Central memory CD8-positive, alpha-beta T cell (primary cell): ENCODE results near the gene CXCR5.
A peak's percentile ranks its signal among the peaks of the same experiment; 100 is the strongest.
"Not testable (repeated sequence)": the region's sequence is repeated elsewhere in the genome, so short reads cannot be mapped to it uniquely, and the experiment has no call there.

ENCODE experiments used
- ATAC-seq: fragments of 150-1000 bp; cut with Tn5 transposase; replicated peaks from 2 replicates; pipeline ENCODE4 v1.10.0; 2022; ENCODE audit warnings: mild to moderate bottlenecking, moderate FRiP score, moderate number of reproducible peaks; ENCODE audit not compliant: poor library complexity, severe bottlenecking; ENCODE audit errors: extremely low read depth
- DNase-seq, 2 donors: peaks; one replicate each; pipeline ENCODE4 v3.0.0; 2021; ENCODE audit warnings: low spot score in 2 of 2
- H3K27ac Mint-ChIP-seq: one replicate; pipeline ENCODE4 v1.8.0; 2022; ENCODE audit warnings: low read depth, mild to moderate bottlenecking, moderate library complexity, mixed read lengths
- H3K27me3 Mint-ChIP-seq: one replicate; pipeline ENCODE4 v1.8.0; 2022; ENCODE audit warnings: mixed read lengths
- H3K36me3 Mint-ChIP-seq: one replicate; pipeline ENCODE4 v1.8.0; 2022; ENCODE audit warnings: mild to moderate bottlenecking, moderate library complexity, mixed read lengths; ENCODE audit not compliant: insufficient read depth
- H3K4me1 Mint-ChIP-seq: one replicate; pipeline ENCODE4 v1.8.0; 2022; ENCODE audit warnings: mixed read lengths
- H3K4me3 Mint-ChIP-seq: one replicate; pipeline ENCODE4 v1.8.0; 2022; ENCODE audit warnings: mild to moderate bottlenecking, moderate library complexity, mixed read lengths
- H3K9me3 Mint-ChIP-seq: one replicate; pipeline ENCODE4 v1.8.0; 2022; ENCODE audit warnings: mixed read lengths

Gene CXCR5, protein sequence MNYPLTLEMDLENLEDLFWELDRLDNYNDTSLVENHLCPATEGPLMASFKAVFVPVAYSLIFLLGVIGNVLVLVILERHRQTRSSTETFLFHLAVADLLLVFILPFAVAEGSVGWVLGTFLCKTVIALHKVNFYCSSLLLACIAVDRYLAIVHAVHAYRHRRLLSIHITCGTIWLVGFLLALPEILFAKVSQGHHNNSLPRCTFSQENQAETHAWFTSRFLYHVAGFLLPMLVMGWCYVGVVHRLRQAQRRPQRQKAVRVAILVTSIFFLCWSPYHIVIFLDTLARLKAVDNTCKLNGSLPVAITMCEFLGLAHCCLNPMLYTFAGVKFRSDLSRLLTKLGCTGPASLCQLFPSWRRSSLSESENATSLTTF

DNA sequence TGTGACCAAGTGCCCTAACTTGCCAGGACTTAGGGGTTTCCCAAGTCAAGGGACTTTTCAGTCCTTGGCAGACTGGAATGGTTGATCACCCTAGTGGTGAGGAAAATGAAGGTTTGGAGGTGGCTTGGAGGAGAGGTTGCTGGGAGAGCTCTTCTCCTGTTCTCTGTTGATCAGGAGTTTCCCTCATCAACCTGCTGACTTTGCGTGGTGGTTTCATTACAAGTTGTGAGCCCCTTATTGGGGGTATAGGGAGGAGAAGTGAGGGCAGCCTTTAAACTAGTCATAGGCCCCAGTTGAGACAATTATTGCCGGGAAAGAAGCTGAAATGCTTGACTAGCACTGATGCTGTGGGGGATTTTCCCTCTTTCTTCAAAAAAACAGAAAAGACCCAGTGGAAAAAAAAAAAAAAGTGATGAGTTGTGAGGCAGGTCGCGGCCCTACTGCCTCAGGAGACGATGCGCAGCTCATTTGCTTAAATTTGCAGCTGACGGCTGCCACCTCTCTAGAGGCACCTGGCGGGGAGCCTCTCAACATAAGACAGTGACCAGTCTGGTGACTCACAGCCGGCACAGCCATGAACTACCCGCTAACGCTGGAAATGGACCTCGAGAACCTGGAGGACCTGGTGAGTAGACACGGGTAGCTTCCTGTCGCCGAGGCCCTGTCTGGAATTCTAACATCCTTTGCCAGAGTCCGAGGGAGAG lies at the start of gene CXCR5:
Gene CXCR5 (plus strand): TSS at position 525 of the 704 bp plus-strand sequence. CDS start 50 bp downstream, at position 575.
- Mint-ChIP-seq H3K36me3 (peaks cover 23% of the 10 kb centered on the region), H3K27ac (peak within 1 kb of the TSS; percentile 88), H3K4me1 (peaks cover 74% of the 10 kb centered on the region), H3K4me3 (peak within 1 kb of the TSS; percentile 89), H3K9me3 (no peaks in the 10 kb centered on the region), H3K27me3 (no peaks in the 10 kb centered on the region)
- DNase-seq (peak in 1 of 2 donors; percentile 54), ATAC-seq (peak; percentile 66)

GRCh38 chr11:118834427-118835028 lies 49.2 kb upstream of the CXCR5 start:
- DNase-seq (no peak), ATAC-seq (peak; percentile 56)
- Mint-ChIP-seq H3K4me3 (peak overlapping the region; percentile 73), H3K27me3 (no peaks in the 10 kb centered on the region), H3K4me1 (peaks cover 17% of the 10 kb centered on the region), H3K36me3 (peaks cover 3% of the 10 kb centered on the region), H3K9me3 (no peaks in the 10 kb centered on the region), H3K27ac (peak overlapping the region; percentile 88)

- peaks cover 33% of the 10 kb centered on the region for H3K4me1 Mint-ChIP-seq
- no peak for ATAC-seq
- no peak overlapping the region for H3K27ac Mint-ChIP-seq
- H3K9me3 Mint-ChIP-seq: no peaks in the 10 kb centered on the region
- peaks cover 3% of the 10 kb centered on the region for H3K36me3 Mint-ChIP-seq
- no peak for DNase-seq
- H3K27me3 Mint-ChIP-seq: no peaks in the 10 kb centered on the region
- H3K4me3 Mint-ChIP-seq: no peak overlapping the region
These were observed 45.8 kb upstream of the CXCR5 start for GRCh38 chr11:118837868-118838267.

DNA sequence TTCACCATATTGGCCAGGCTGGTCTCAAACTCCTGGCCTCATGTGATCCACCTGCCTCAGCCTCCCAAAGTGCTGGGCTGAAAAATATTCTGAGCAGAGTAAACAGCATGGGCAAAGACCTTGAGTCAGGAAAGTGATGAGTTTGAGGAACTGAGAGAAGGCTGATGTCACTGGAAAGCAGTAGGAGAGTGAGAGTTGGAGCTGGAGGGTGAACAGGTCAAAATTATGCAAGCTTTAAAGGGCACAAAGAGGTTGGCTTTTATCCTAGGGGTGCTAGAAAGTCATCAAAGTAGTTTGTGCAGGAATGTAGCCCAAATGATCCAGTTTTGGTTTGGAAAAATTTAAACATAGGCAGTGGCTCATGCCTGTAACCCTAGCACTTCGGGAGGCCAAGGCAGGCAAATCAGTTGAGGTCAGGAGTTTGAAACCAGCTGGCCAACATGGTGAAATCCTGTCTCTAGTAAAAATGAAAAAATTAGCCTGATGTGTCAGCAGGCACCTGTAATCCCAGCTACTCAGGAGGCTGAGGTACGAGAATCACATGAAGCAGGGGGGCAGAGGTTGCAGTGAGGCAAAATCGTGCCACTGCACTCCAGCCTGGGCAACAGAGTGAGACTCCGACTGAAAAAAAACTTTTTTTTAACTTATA lies 44.7 kb upstream of the CXCR5 start:
- no peak for ATAC-seq
- no peak for DNase-seq
- H3K4me3 Mint-ChIP-seq: no peak overlapping the region
- H3K27me3 Mint-ChIP-seq: no peaks in the 10 kb centered on the region
- H3K27ac Mint-ChIP-seq: no peak overlapping the region
- no peaks in the 10 kb centered on the region for H3K9me3 Mint-ChIP-seq
- H3K4me1 Mint-ChIP-seq: peaks cover 24% of the 10 kb centered on the region
- peaks cover 2% of the 10 kb centered on the region for H3K36me3 Mint-ChIP-seq

DNA sequence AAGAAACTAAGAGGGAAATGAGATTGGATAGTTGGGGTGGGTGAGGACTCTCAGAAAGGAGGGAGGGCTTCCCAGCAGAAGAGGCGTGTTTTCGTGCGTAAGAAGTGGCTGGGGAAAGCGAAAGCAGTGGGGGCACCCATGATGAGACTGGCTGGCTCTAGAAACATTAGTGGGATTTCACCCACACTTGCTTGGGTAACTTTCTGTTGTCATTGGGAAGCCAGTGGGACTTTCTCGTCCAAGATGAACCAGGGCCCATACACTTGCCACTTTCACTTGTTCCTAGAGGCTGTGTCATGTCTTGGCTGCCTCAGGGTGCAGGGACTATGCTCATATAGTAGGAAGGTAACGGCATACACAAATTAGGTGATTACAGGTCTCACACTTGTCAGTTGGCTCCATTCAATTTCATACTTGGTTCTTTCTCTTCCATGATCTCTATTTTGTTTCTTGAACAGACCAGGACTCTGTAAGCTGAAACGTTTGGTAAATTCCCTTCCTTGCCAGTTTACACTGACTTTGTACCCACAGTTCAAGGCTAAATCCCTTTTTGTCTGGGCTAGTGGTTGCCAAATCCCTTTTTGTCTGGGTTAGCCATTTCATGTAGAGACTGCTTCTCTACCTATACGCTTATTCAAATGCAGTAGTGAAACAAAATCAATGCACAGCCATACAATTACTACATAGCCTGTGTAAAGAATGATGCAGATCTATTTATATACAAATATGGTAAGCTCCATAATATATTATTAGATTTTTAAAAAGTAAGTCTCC lies 42.0 kb upstream of the CXCR5 start:
- H3K4me1 Mint-ChIP-seq: peaks cover 15% of the 10 kb centered on the region
- peak overlapping the region; percentile 83 for H3K4me3 Mint-ChIP-seq
- no peaks in the 10 kb centered on the region for H3K27me3 Mint-ChIP-seq
- DNase-seq: peak in 1 of 2 donors; percentile 51
- H3K9me3 Mint-ChIP-seq: no peaks in the 10 kb centered on the region
- H3K36me3 Mint-ChIP-seq: no peaks in the 10 kb centered on the region
- peak overlapping the region; percentile 93 for H3K27ac Mint-ChIP-seq
- peak; percentile 97 for ATAC-seq

DNA sequence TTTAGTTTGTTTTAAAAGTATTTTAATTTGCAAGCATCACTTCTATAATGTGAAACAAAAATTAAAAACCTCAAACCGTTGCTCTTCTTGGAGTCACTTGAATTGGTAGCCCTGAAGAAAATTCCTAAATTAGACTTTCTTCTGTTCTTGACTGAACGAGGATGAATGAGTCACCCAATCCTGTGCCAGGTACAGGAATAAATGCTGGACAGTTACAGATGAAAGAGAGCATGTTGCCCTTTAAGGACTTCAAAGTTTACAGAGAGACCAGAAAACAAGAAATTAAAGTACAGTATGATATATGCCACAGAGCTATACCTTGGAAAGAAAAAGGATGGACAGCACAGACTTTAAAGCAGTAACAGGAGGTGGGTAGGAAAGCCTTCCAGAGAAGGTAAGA lies 41.3 kb upstream of the CXCR5 start:
- peak overlapping the region; percentile 93 for H3K27ac Mint-ChIP-seq

GRCh38 chr11:118842843-118843242 lies 40.8 kb upstream of the CXCR5 start:
- not testable (repeated sequence) for H3K4me3 Mint-ChIP-seq, H3K36me3 Mint-ChIP-seq, H3K9me3 Mint-ChIP-seq, ATAC-seq, DNase-seq, H3K27me3 Mint-ChIP-seq
- Mint-ChIP-seq H3K27ac (peak overlapping the region; percentile 93), H3K4me1 (peaks cover 15% of the 10 kb centered on the region)

More for the DNA sequence above, 41.3 kb upstream of the CXCR5 start:
- ATAC-seq: no peak
- H3K9me3 Mint-ChIP-seq: no peaks in the 10 kb centered on the region
- H3K4me3 Mint-ChIP-seq: no peak overlapping the region
- peaks cover 15% of the 10 kb centered on the region for H3K4me1 Mint-ChIP-seq
- DNase-seq: no peak
- H3K36me3 Mint-ChIP-seq: no peaks in the 10 kb centered on the region
- H3K27me3 Mint-ChIP-seq: no peaks in the 10 kb centered on the region

GRCh38 chr11:118843565-118843964 lies 40.1 kb upstream of the CXCR5 start:
- Mint-ChIP-seq H3K4me1 (peaks cover 15% of the 10 kb centered on the region), H3K36me3 (no peaks in the 10 kb centered on the region), H3K27me3 (no peaks in the 10 kb centered on the region), H3K4me3 (no peak overlapping the region), H3K27ac (no peak overlapping the region), H3K9me3 (no peaks in the 10 kb centered on the region)
- ATAC-seq (no peak), DNase-seq (no peak)

- Mint-ChIP-seq H3K27ac (no peak overlapping the region), H3K4me1 (peaks cover 15% of the 10 kb centered on the region), H3K9me3 (no peaks in the 10 kb centered on the region), H3K36me3 (no peaks in the 10 kb centered on the region), H3K4me3 (no peak overlapping the region), H3K27me3 (no peaks in the 10 kb centered on the region)
- ATAC-seq (no peak), DNase-seq (no peak)
These were observed 38.3 kb upstream of the CXCR5 start for GRCh38 chr11:118845369-118845768.

GRCh38 chr11:118846181-118846935 lies 37.3 kb upstream of the CXCR5 start:
- H3K9me3 Mint-ChIP-seq: no peaks in the 10 kb centered on the region
- ATAC-seq (no peak), DNase-seq (no peak)
- no peaks in the 10 kb centered on the region for H3K27me3 Mint-ChIP-seq
- no peak overlapping the region for H3K27ac Mint-ChIP-seq
- peaks cover 7% of the 10 kb centered on the region for H3K4me1 Mint-ChIP-seq
- no peak overlapping the region for H3K4me3 Mint-ChIP-seq
- no peaks in the 10 kb centered on the region for H3K36me3 Mint-ChIP-seq

GRCh38 chr11:118849825-118850224 lies 33.9 kb upstream of the CXCR5 start:
- no peak for ATAC-seq
- no peaks in the 10 kb centered on the region for H3K36me3 Mint-ChIP-seq
- H3K4me1 Mint-ChIP-seq: peaks cover 6% of the 10 kb centered on the region
- H3K27me3 Mint-ChIP-seq: no peaks in the 10 kb centered on the region
- no peak for DNase-seq
- no peak overlapping the region for H3K4me3 Mint-ChIP-seq
- no peaks in the 10 kb centered on the region for H3K9me3 Mint-ChIP-seq
- no peak overlapping the region for H3K27ac Mint-ChIP-seq
